A549 (cell line): Measurements from ENCODE around the gene GNAO1. TPM values are rescaled to one million over a fixed set of nuclear protein-coding genes. Genes with fewer than 3 reads are reported as not detected.
"Not testable (repeated sequence)": the region's sequence is repeated elsewhere in the genome, so short reads cannot be mapped to it uniquely, and the experiment has no call there.

ENCODE experiments used
- ATAC-seq, 2 experiments: fragments of 200-7000 bp in 1 of 2; fragments of >200 bp in 1 of 2; cut with Nextera tagmentation in 1 of 2; cut with Tn5 transposase in 1 of 2; 3 replicates each; pipeline versions ENCODE4 v1.8.0 to v1.9.1; 2018 to 2020; ENCODE audit warnings: mild to moderate bottlenecking in 1 of 2, moderate library complexity in 1 of 2
- CTCF ChIA-PET: fragments of 300-600 bp; sonication (Branson Sonifier 250); formaldehyde crosslinking; extraction: SDS; loops from one replicate; lab custom pipeline; 2021; ENCODE audit warnings: antibody characterized with exemption, inconsistent platforms; lab: Yijun Ruan, JAX
- POLR2A ChIA-PET: fragments of 350-600 bp; formaldehyde crosslinking; extraction: SDS; loops from one replicate; lab custom pipeline; 2021; ENCODE audit warnings: antibody characterized with exemption, inconsistent platforms; lab: Yijun Ruan, JAX
- DNase-seq, 2 experiments: peaks; one replicate each; pipeline versions ENCODE4 v3.0.0 to v3.0.0-alpha.2; 2011 to 2016; ENCODE audit warnings: low read depth in 1 of 2, low spot score in 1 of 2
- FAIRE-seq: peaks from 2 replicates; lab custom pipeline; 2011; peaks lifted over from hg19 to GRCh38; lab: Jason Lieb, UNC
- H3K27ac ChIP-seq, 2 experiments: fragments of >200 bp; sonication (Bioruptor Twin); formaldehyde crosslinking; 3 replicates each; pipeline ENCODE4 v1.5.1; 2016 to 2017
- H3K4me1 ChIP-seq: fragments of >200 bp; sonication (Bioruptor Twin); formaldehyde crosslinking; 3 replicates; pipeline ENCODE4 v1.6.1; 2016
- H3K4me2 ChIP-seq: fragments of >200 bp; sonication (Bioruptor Twin); formaldehyde crosslinking; 3 replicates; pipeline ENCODE4 v1.6.1; 2016
- H3K4me3 ChIP-seq: fragments of >200 bp; sonication (Bioruptor Twin); formaldehyde crosslinking; 3 replicates; pipeline ENCODE4 v1.5.1; 2016
- H3K9me3 ChIP-seq: fragments of >200 bp; sonication (Bioruptor Twin); formaldehyde crosslinking; 3 replicates; pipeline ENCODE4 v1.6.1; 2016
- CEBPB ChIP-seq, 2 experiments: fragments of >200 bp in 1 of 2; sonication (Bioruptor Twin) in 1 of 2; formaldehyde crosslinking in 1 of 2; IDR thresholded peaks; 2 replicates each; pipeline ENCODE4 v1.6.1; 2012 to 2016
- KDM1A ChIP-seq: fragments of 200-600 bp; sonication (generic); IDR thresholded peaks from 2 replicates; pipeline ENCODE4 v1.6.1; 2016; ENCODE audit warnings: low read depth, mild to moderate bottlenecking
- POLR2AphosphoS2 ChIP-seq: conservative IDR thresholded peaks from 2 replicates; pipeline ENCODE4 v1.6.1; 2012; ENCODE audit warnings: low read length, improper control_type of control experiment, inconsistent platforms
- ZC3H11A ChIP-seq: fragments of 450-650 bp; IDR thresholded peaks from 2 replicates; pipeline ENCODE4 v1.6.1; 2014; ENCODE audit warnings: antibody characterized with exemption, mild to moderate bottlenecking
- WGBS: methylation state at CpG from one replicate; pipeline ENCODE4 v1.1.6; 2017; ENCODE audit errors: missing lambda C conversion rate; 5-methylcytosine and 5-hydroxymethylcytosine counted together
- polyA plus RNA-seq, 4 experiments: library from polyadenylated mRNA; depleted of rRNA in 3 of 4; stranded (reverse); fragments of >200 nt; fragmentation: RNase III in 1 of 4; extraction: RNeasy Plus Mini Kit Qiagen cat#74134 plus additional on column Dnase treatment in 1 of 4; gene quantifications; 2 replicates in 3 of 4; 3 replicates in 1 of 4; pipeline ENCODE4 v1.2.3, GENCODE V29; 2011 to 2017
- TF ChIP-seq, protein P1 (sequence below): IDR thresholded peaks from 2 replicates; pipeline ENCODE4 v1.6.1; 2012
- TF ChIP-seq, protein P2 (sequence below): fragments of 150-350 bp; IDR thresholded peaks from 2 replicates; pipeline ENCODE4 v1.6.1; 2014; ENCODE audit warnings: low read depth, mild to moderate bottlenecking, low read length

Gene GNAO1
- polyA plus RNA-seq, 2 of the 4 experiments (the other 2 are of a cell fraction), result 0.22 to 0.23 TPM

DNA sequence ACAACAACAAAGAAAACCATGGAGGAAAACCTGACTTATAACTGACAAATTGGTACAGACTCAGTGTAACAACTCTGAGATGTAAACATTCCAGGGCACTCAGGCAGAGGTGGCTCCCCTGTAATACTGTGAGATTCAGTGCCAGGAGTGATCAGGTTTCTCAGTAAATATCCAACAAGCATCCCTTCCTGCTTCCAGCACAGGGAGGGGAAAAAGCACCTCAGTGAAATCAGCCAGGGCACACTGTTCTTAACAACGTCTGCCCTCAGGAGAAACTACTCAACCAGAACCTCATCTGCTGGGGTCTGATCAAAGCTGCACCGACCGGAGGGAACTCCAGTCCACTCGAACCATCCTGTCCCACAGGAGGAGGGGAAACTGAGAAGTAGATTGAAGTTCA is 181.7 kb downstream of the GNAO1 start:
- peak in 1 of 2 experiments; percentile 44; a peak in 3 of 6 replicates for ATAC-seq
- H3K9me3 ChIP-seq, result no peaks in the 10 kb centered on the region
- 0 out of 6 replicates have a peak overlapping the region, but pooled peaks of 1 of the 2 experiments have one; percentile 34 for H3K27ac ChIP-seq
- no peak for DNase-seq
- TF ChIP-seq ZC3H11A, result no peak
- 85% methylated on average over 3 of the region's 4 CpGs for WGBS
- H3K4me3 ChIP-seq, result no peak overlapping the region
- H3K4me2 ChIP-seq, result 0 out of 3 replicates have a peak overlapping the region, but pooled peaks have one; percentile 5
- H3K4me1 ChIP-seq, result peaks cover 37% of the 10 kb centered on the region
- CTCF ChIA-PET, result no interaction called here
- no peak for FAIRE-seq
- POLR2A ChIA-PET, result no interaction called here

DNA sequence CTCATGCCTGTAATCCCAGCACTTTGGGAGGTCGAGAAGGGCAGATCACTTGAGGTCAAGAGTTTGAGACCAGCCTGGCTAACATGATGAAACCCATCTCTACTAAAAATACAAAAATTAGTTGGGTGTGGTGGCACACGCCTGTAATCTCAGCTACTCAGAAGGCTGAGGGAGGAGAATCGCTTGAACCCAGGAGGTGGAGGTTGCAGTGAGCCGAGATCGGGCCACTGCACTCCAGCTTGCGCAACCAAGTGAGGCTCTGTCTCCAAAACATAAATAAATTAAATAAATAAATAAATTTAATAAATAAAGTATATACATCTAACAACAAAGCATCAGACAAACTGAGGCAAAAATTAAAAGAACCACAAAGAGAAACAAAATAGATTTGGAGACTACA is 184.5 kb downstream of the GNAO1 start:
- DNase-seq, FAIRE-seq, ATAC-seq, H3K4me3 ChIP-seq, H3K4me2 ChIP-seq, H3K27ac ChIP-seq, H3K9me3 ChIP-seq, POLR2A ChIA-PET: not testable (repeated sequence)
- TF ChIP-seq CEBPB (IDR thresholded peaks at IDR 0.05), result 0 out of 4 replicates have a peak, but pooled peaks of 1 of the 2 experiments have one; percentile 24
- CTCF ChIA-PET, result interaction anchor here (1.7 kb wide), 1 partner anchor 13 kb away, joined by 4 read pairs; no protein-coding TSS in a partner anchor
- 87% methylated on average over 6 of the region's 6 CpGs for WGBS
- peaks cover 27% of the 10 kb centered on the region for H3K4me1 ChIP-seq

GRCh38 chr16:56379044-56379443 is 187.8 kb downstream of the GNAO1 start:
- WGBS, result 85% methylated on average over 6 of the region's 6 CpGs
- H3K4me2 ChIP-seq, ATAC-seq, FAIRE-seq, H3K4me3 ChIP-seq, H3K27ac ChIP-seq, DNase-seq, POLR2A ChIA-PET: not testable (repeated sequence)
- peaks cover 15% of the 10 kb centered on the region for H3K4me1 ChIP-seq
- CTCF ChIA-PET, result interaction anchor here (2.3 kb wide), 1 partner anchor 23 kb away, joined by 8 read pairs; no protein-coding TSS in a partner anchor
- H3K9me3 ChIP-seq, result peaks cover 21% of the 10 kb centered on the region

- H3K4me2 ChIP-seq, POLR2A ChIA-PET, ATAC-seq: not testable (repeated sequence)
- 94% methylated on average over 3 of the region's 3 CpGs for WGBS
- peaks cover 15% of the 10 kb centered on the region for H3K4me1 ChIP-seq
- TF ChIP-seq KDM1A, result peak; percentile 61; the same call in 1 of the 2 replicates
- TF ChIP-seq, all 56 proteins: peak for 1; not testable (repeated sequence) for 55
- CTCF ChIA-PET, result interaction anchor here (0.8 to 2.1 kb wide), 3 partner anchors 25 to 48 kb away, joined by 3 to 6 read pairs (median 4); no protein-coding TSS in a partner anchor
- not testable (repeated sequence) for H3K27ac ChIP-seq, DNase-seq, FAIRE-seq, H3K4me3 ChIP-seq
- peaks cover 21% of the 10 kb centered on the region for H3K9me3 ChIP-seq
Measured at GRCh38 chr16:56380778-56381485, 189.6 kb downstream of the GNAO1 start.

GRCh38 chr16:56382459-56382858 is 191.2 kb downstream of the GNAO1 start:
- peaks cover 15% of the 10 kb centered on the region for H3K4me1 ChIP-seq
- FAIRE-seq (no peak), ATAC-seq (no peak), DNase-seq (no peak)
- no peak overlapping the region for H3K4me3 ChIP-seq
- peaks cover 21% of the 10 kb centered on the region for H3K9me3 ChIP-seq
- TF ChIP-seq, protein P1, sequence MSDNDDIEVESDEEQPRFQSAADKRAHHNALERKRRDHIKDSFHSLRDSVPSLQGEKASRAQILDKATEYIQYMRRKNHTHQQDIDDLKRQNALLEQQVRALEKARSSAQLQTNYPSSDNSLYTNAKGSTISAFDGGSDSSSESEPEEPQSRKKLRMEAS, result no peak
- TF ChIP-seq CEBPB (IDR thresholded peaks at IDR 0.05), result 0 out of 4 replicates have a peak, but pooled peaks of 1 of the 2 experiments have one; percentile 30
- ChIA-PET POLR2A (no interaction called here), CTCF (interaction anchor here (0.9 to 2.3 kb wide), 4 partner anchors 16 to 26 kb away, joined by 3 to 14 read pairs (median 7); no protein-coding TSS in a partner anchor)
- 77% methylated on average over 4 of the region's 4 CpGs for WGBS
- H3K4me2 ChIP-seq, result peak overlapping the region; percentile 13; the same call in 2 of the 3 replicates
- H3K27ac ChIP-seq, result no peak overlapping the region

- ChIA-PET POLR2A (no interaction called here), CTCF (interaction anchor here (0.9 to 2.3 kb wide), 4 partner anchors 16 to 27 kb away, joined by 3 to 14 read pairs (median 7); no protein-coding TSS in a partner anchor)
- 27% methylated on average over 5 of the region's 5 CpGs for WGBS
- peaks cover 15% of the 10 kb centered on the region for H3K4me1 ChIP-seq
- DNase-seq (peak; percentile 34 to 65), ATAC-seq (peak; percentile 89 to 90), FAIRE-seq (no peak)
- H3K9me3 ChIP-seq, result peaks cover 21% of the 10 kb centered on the region
- peak overlapping the region in 1 of 2 experiments; percentile 24; a peak in 4 of 6 replicates for H3K27ac ChIP-seq
- TF ChIP-seq, protein P2, sequence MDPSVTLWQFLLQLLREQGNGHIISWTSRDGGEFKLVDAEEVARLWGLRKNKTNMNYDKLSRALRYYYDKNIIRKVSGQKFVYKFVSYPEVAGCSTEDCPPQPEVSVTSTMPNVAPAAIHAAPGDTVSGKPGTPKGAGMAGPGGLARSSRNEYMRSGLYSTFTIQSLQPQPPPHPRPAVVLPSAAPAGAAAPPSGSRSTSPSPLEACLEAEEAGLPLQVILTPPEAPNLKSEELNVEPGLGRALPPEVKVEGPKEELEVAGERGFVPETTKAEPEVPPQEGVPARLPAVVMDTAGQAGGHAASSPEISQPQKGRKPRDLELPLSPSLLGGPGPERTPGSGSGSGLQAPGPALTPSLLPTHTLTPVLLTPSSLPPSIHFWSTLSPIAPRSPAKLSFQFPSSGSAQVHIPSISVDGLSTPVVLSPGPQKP, result 0 out of 2 replicates have a peak, but pooled peaks have one; percentile 2
- no peak for TF ChIP-seq POLR2AphosphoS2
- H3K4me3 ChIP-seq, result no peak overlapping the region
- H3K4me2 ChIP-seq, result peak overlapping the region; percentile 13; the same call in 2 of the 3 replicates
Measured at GRCh38 chr16:56382901-56383355, 191.6 kb downstream of the GNAO1 start.
